C4-2B (cell line): Measurements from ENCODE around the gene PRSS12.

ENCODE experiments used
- H3K27ac ChIP-seq: fragments of 450-650 bp; 2 replicates; pipeline ENCODE4 v1.5.1; 2017
- CTCF ChIP-seq: fragments of 450-650 bp; conservative IDR thresholded peaks from 2 replicates; pipeline ENCODE4 v1.5.1; 2017; ENCODE audit warnings: mild to moderate bottlenecking
- ZFX ChIP-seq: fragments of 450-650 bp; IDR thresholded peaks from 2 replicates; pipeline ENCODE4 v1.6.1; 2017

The PRSS12 gene

GRCh38 chr4:118369231-118369630, 16.4 kb upstream of the PRSS12 start:
- TF ChIP-seq ZFX (no peak), CTCF (no peak)

DNA sequence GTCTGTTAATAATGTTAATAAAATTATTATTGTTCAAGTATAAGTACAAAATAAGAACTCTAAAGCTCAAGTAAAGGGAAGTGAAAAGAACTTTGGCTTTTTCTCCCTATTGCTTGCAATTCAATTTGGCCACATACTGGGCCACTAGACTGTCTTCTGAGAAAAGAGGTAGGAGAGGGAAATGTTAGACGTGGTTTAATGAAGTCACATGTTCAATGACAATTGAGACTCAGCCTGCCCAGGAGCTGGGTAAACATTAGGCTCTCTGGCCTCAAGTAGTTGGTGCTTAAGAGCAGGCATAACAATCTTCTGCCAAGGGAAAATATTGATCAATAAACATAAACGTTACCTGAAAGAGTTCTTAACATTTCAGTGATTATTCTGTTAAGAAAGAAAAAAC, 15.1 kb upstream of the PRSS12 start:
- TF ChIP-seq ZFX (no peak), CTCF (no peak)
- H3K27ac ChIP-seq, result no peak overlapping the region

More at GRCh38 chr4:118369231-118369630, 16.4 kb upstream of the PRSS12 start:
- H3K27ac ChIP-seq, result no peak overlapping the region

- no peak for TF ChIP-seq ZFX
- no peak for TF ChIP-seq CTCF
- no peak overlapping the region for H3K27ac ChIP-seq
These were observed 14.6 kb upstream of the PRSS12 start for GRCh38 chr4:118367361-118367760.

GRCh38 chr4:118363166-118363565, 10.4 kb upstream of the PRSS12 start:
- no peak for TF ChIP-seq CTCF
- no peak for TF ChIP-seq ZFX
- no peak overlapping the region for H3K27ac ChIP-seq

GRCh38 chr4:118361192-118361591, 8.4 kb upstream of the PRSS12 start:
- TF ChIP-seq ZFX (no peak), CTCF (no peak)
- no peak overlapping the region for H3K27ac ChIP-seq

GRCh38 chr4:118360106-118360505, 7.3 kb upstream of the PRSS12 start:
- H3K27ac ChIP-seq, result no peak overlapping the region
- no peak for TF ChIP-seq ZFX
- TF ChIP-seq CTCF, result no peak

- H3K27ac ChIP-seq, result no peak overlapping the region
- TF ChIP-seq CTCF (no peak), ZFX (no peak)
These were observed 4.8 kb upstream of the PRSS12 start for GRCh38 chr4:118357601-118358000.
